CD4-positive, alpha-beta memory T cell (primary cell): ENCODE measurements around the gene EIF3I. TPM values are rescaled to one million over a fixed set of nuclear protein-coding genes. Genes with fewer than 3 reads are reported as not detected.

Experiments
- CTCF ChIA-PET: fragments of 350-600 bp; sonication (Branson Sonifier 250); formaldehyde crosslinking; loops from one replicate; lab custom pipeline; 2021; ENCODE audit warnings: inconsistent platforms; ENCODE audit not compliant: partially characterized antibody; lab: Charles Lee
- POLR2A ChIA-PET: fragments of 350-600 bp; sonication (Branson Sonifier 250); formaldehyde crosslinking; loops from one replicate; lab custom pipeline; 2021; ENCODE audit not compliant: partially characterized antibody; lab: Charles Lee
- DNase-seq, 5 donors: peaks; one replicate each; pipeline versions ENCODE4 v3.0.0 to v3.0.0-alpha.2; 2020 to 2022; ENCODE audit warnings: mixed read lengths in 1 of 5
- H3K27ac ChIP-seq: one replicate; pipeline ENCODE4 v1.7.0; 2013; ENCODE audit warnings: low read depth, low read length
- H3K27me3 ChIP-seq: 2 replicates; pipeline ENCODE4 v1.7.0; 2013; ENCODE audit warnings: mild to moderate bottlenecking, low read length, moderate library complexity; ENCODE audit not compliant: insufficient read depth
- H3K36me3 ChIP-seq: 2 replicates; pipeline ENCODE4 v1.7.0; 2013; ENCODE audit warnings: mild to moderate bottlenecking, low read length, moderate library complexity; ENCODE audit not compliant: insufficient read depth
- H3K4me1 ChIP-seq: 2 replicates; pipeline ENCODE4 v1.7.0; 2013; ENCODE audit warnings: mild to moderate bottlenecking, low read length, moderate library complexity; ENCODE audit not compliant: insufficient read depth
- H3K4me3 ChIP-seq, 2 donors: one replicate each; pipeline ENCODE4 v1.7.0; 2013; ENCODE audit warnings: low read length in 2 of 2, mild to moderate bottlenecking in 1 of 2
- H3K9me3 ChIP-seq, 2 donors: one replicate each; pipeline ENCODE4 v1.7.0; 2013; ENCODE audit warnings: low read length in 2 of 2, control low read depth in 1 of 2; ENCODE audit not compliant: control insufficient read depth in 1 of 2
- H3K27ac Mint-ChIP-seq, 7 donors: one replicate each; pipeline ENCODE4 v1.8.0; 2020 to 2021; ENCODE audit warnings: mixed read lengths in 7 of 7, mild to moderate bottlenecking in 6 of 7, inconsistent platforms in 3 of 7, moderate library complexity in 3 of 7
- H3K27me3 Mint-ChIP-seq, 2 donors: one replicate each; pipeline ENCODE4 v1.8.0; 2020 to 2021; ENCODE audit warnings: mixed read lengths in 2 of 2
- H3K36me3 Mint-ChIP-seq, 2 donors: one replicate each; pipeline ENCODE4 v1.8.0; 2020 to 2021; ENCODE audit warnings: mixed read lengths in 2 of 2, inconsistent platforms in 1 of 2, mild to moderate bottlenecking in 1 of 2
- H3K4me1 Mint-ChIP-seq, 4 donors: one replicate each; pipeline ENCODE4 v1.8.0; 2020 to 2021; ENCODE audit warnings: mixed read lengths in 4 of 4, mild to moderate bottlenecking in 1 of 4
- H3K4me3 Mint-ChIP-seq, 8 donors: one replicate each; pipeline ENCODE4 v1.8.0; 2020 to 2021; ENCODE audit warnings: mixed read lengths in 8 of 8, mild to moderate bottlenecking in 7 of 8, moderate library complexity in 6 of 8, inconsistent platforms in 3 of 8
- H3K9me3 Mint-ChIP-seq, 8 donors: one replicate each; pipeline ENCODE4 v1.8.0; 2020 to 2021; ENCODE audit warnings: mixed read lengths in 8 of 8, mild to moderate bottlenecking in 5 of 8, inconsistent platforms in 3 of 8, moderate library complexity in 1 of 8
- intact Hi-C: fragments of 100-400 bp; cut with micrococcal nuclease; formaldehyde crosslinking; loops from one replicate; pipeline ENCODE4 v1.15.1; 2023
- polyA plus RNA-seq, 2 donors: library from polyadenylated mRNA; unstranded; fragments of 300-500 nt; fragmentation: Illumina TruSeq; gene quantifications; one replicate each; pipeline ENCODE4 v1.2.3, GENCODE V29; 2021
- total RNA-seq, 2 experiments: library from RNA; stranded (reverse); gene quantifications; one replicate each; pipeline ENCODE4 v1.2.3, GENCODE V29; 2021

EIF3I gene
- total and polyA plus RNA-seq, 4 experiments from 2014 or later, result 78.3 to 248 (median 125) TPM

- Histone ChIP-seq H3K4me3 (no peak overlapping the region), H3K36me3 (peaks cover 4% of the 10 kb centered on the region), H3K27ac (no peak overlapping the region), H3K27me3 (no peaks in the 10 kb centered on the region), H3K4me1 (peaks cover 17% of the 10 kb centered on the region), H3K9me3 (no peaks in the 10 kb centered on the region)
- Mint-ChIP-seq H3K36me3 (peaks cover 4 to 25% of the 10 kb centered on the region in 2 donors), H3K4me3 (peak overlapping the region in 3 of 8 donors; percentile 21 to 66 (median 58)), H3K27ac (peak overlapping the region; percentile 38 to 90 (median 72)), H3K4me1 (peaks cover 13 to 37% (median 25%) of the 10 kb centered on the region in 4 donors), H3K9me3 (no peaks in the 10 kb centered on the region), H3K27me3 (no peaks in the 10 kb centered on the region)
- CTCF ChIA-PET, result interaction anchor here (0.6 to 5.8 kb wide), 60 partner anchors 8 to 204 kb away, joined by 3 to 87 read pairs (median 8); partner anchors contain the start of genes BSDC1, CCDC28B, FAM167B and HDAC1
- DNase-seq, result peak; percentile 45 to 65 (median 56)
- intact Hi-C loops, result loop anchor here (1.0 to 2.0 kb wide), 4 partner anchors 75 to 198 kb away; no protein-coding TSS in a partner anchor
- POLR2A ChIA-PET, result interaction anchor here (0.5 to 4.1 kb wide), 25 partner anchors 10 to 178 kb away, joined by 3 to 29 read pairs (median 4); partner anchors contain the start of genes BSDC1, CCDC28B, HDAC1 and IQCC
Measured at GRCh38 chr1:32215629-32216480, 6.4 kb upstream of the EIF3I start.

- H3K27me3 ChIP-seq, result no peaks in the 10 kb centered on the region
- peak overlapping the region in 5 of 7 donors; percentile 61 to 90 (median 72) for H3K27ac Mint-ChIP-seq
- H3K36me3 ChIP-seq, result peaks cover 4% of the 10 kb centered on the region
- peaks cover 18 to 44% (median 30%) of the 10 kb centered on the region in 4 donors for H3K4me1 Mint-ChIP-seq
- no peak overlapping the region for H3K4me3 ChIP-seq
- H3K36me3 Mint-ChIP-seq, result peaks cover 4 to 26% of the 10 kb centered on the region in 2 donors
- intact Hi-C loops, result no loop called here
- H3K9me3 ChIP-seq, result no peaks in the 10 kb centered on the region
- CTCF ChIA-PET, result interaction anchor here (0.6 to 5.8 kb wide), 45 partner anchors 10 to 204 kb away, joined by 3 to 87 read pairs (median 10); partner anchors contain the start of genes BSDC1, CCDC28B, FAM167B and HDAC1
- no peaks in the 10 kb centered on the region for H3K27me3 Mint-ChIP-seq
- no peak for DNase-seq
- H3K4me1 ChIP-seq, result peaks cover 24% of the 10 kb centered on the region
- H3K27ac ChIP-seq, result no peak overlapping the region
- POLR2A ChIA-PET, result interaction anchor here (0.5 to 4.1 kb wide), 16 partner anchors 11 to 156 kb away, joined by 3 to 29 read pairs (median 8); partner anchors contain the start of genes CCDC28B, HDAC1, IQCC and MARCKSL1
- H3K4me3 Mint-ChIP-seq, result peak overlapping the region in 3 of 8 donors; percentile 29 to 66 (median 45)
- H3K9me3 Mint-ChIP-seq, result no peaks in the 10 kb centered on the region
Measured at GRCh38 chr1:32216566-32216965, 5.6 kb upstream of the EIF3I start.

- H3K27me3 Mint-ChIP-seq, result no peaks in the 10 kb centered on the region
- peaks cover 0 to 2% (median 0%) of the 10 kb centered on the region in 8 donors for H3K9me3 Mint-ChIP-seq
- H3K27ac Mint-ChIP-seq, result peak overlapping the region in 3 of 7 donors; percentile 13 to 53 (median 42)
- no peaks in the 10 kb centered on the region for H3K9me3 ChIP-seq
- H3K27me3 ChIP-seq, result no peaks in the 10 kb centered on the region
- ChIA-PET POLR2A (interaction anchor here (1.2 kb wide), 1 partner anchor 117 kb away, joined by 4 read pairs; the partner anchor contains the start of gene MARCKSL1), CTCF (interaction anchor here (0.7 to 2.6 kb wide), 7 partner anchors 21 to 154 kb away, joined by 3 to 7 read pairs (median 3); partner anchors contain the start of gene KPNA6)
- peaks cover 9% of the 10 kb centered on the region for H3K36me3 ChIP-seq
- no peak overlapping the region for H3K4me3 ChIP-seq
- no peak overlapping the region for H3K27ac ChIP-seq
- no peak overlapping the region for H3K4me3 Mint-ChIP-seq
- DNase-seq, result no peak
- peaks cover 40% of the 10 kb centered on the region for H3K4me1 ChIP-seq
- intact Hi-C loops, result no loop called here
- H3K4me1 Mint-ChIP-seq, result peaks cover 20 to 69% (median 46%) of the 10 kb centered on the region in 4 donors
- H3K36me3 Mint-ChIP-seq, result peaks cover 7 to 44% of the 10 kb centered on the region in 2 donors
Measured at GRCh38 chr1:32219022-32219421, 3.2 kb upstream of the EIF3I start.

- H3K4me3 Mint-ChIP-seq, result peak overlapping the region; percentile 95 to 99 (median 97)
- H3K27me3 Mint-ChIP-seq, result no peaks in the 10 kb centered on the region
- intact Hi-C loops, result no loop called here
- peak overlapping the region in 1 of 2 donors; percentile 97 for H3K4me3 ChIP-seq
- no peak for DNase-seq
- no peaks in the 10 kb centered on the region for H3K9me3 ChIP-seq
- H3K9me3 Mint-ChIP-seq, result peaks cover 0 to 3% (median 0%) of the 10 kb centered on the region in 8 donors
- peaks cover 12 to 46% of the 10 kb centered on the region in 2 donors for H3K36me3 Mint-ChIP-seq
- H3K27me3 ChIP-seq, result no peaks in the 10 kb centered on the region
- peak overlapping the region; percentile 99 to 100 (median 99) for H3K27ac Mint-ChIP-seq
- peaks cover 37% of the 10 kb centered on the region for H3K4me1 ChIP-seq
- CTCF ChIA-PET, result interaction anchor here (0.5 to 2.6 kb wide), 3 partner anchors 11 to 152 kb away, joined by 3 to 7 read pairs (median 5); no protein-coding TSS in a partner anchor
- peaks cover 14% of the 10 kb centered on the region for H3K36me3 ChIP-seq
- peaks cover 24 to 69% (median 44%) of the 10 kb centered on the region in 4 donors for H3K4me1 Mint-ChIP-seq
- POLR2A ChIA-PET, result interaction anchor here (0.7 to 4.1 kb wide), 10 partner anchors 11 to 120 kb away, joined by 3 to 24 read pairs (median 3); partner anchors contain the start of genes CCDC28B, HDAC1 and MARCKSL1
- peak overlapping the region; percentile 99 for H3K27ac ChIP-seq
Measured at GRCh38 chr1:32220746-32221580, 1.2 kb upstream of the EIF3I start.

- peaks cover 31% of the 10 kb centered on the region for H3K4me1 ChIP-seq
- Mint-ChIP-seq H3K9me3 (peaks cover 0 to 3% (median 0%) of the 10 kb centered on the region in 8 donors), H3K36me3 (peaks cover 12 to 46% of the 10 kb centered on the region in 2 donors), H3K27me3 (no peaks in the 10 kb centered on the region), H3K27ac (peak overlapping the region; percentile 99 to 100 (median 99)), H3K4me1 (peaks cover 23 to 62% (median 38%) of the 10 kb centered on the region in 4 donors), H3K4me3 (peak overlapping the region; percentile 95 to 99 (median 97))
- intact Hi-C loops, result no loop called here
- peaks cover 18% of the 10 kb centered on the region for H3K36me3 ChIP-seq
- CTCF ChIA-PET, result no interaction called here
- H3K9me3 ChIP-seq, result no peaks in the 10 kb centered on the region
- no peak for DNase-seq
- peak overlapping the region; percentile 96 to 97 for H3K4me3 ChIP-seq
- H3K27ac ChIP-seq, result peak overlapping the region; percentile 99
- H3K27me3 ChIP-seq, result no peaks in the 10 kb centered on the region
- POLR2A ChIA-PET, result interaction anchor here (1.0 to 4.1 kb wide), 7 partner anchors 19 to 119 kb away, joined by 3 to 24 read pairs (median 4); partner anchors contain the start of genes HDAC1 and MARCKSL1
Measured at GRCh38 chr1:32221581-32221979, 627 bp upstream of the EIF3I start.

GRCh38 chr1:32223683-32224082 is 1.5 kb downstream of the EIF3I start:
- peak overlapping the region; percentile 99 for H3K27ac ChIP-seq
- Mint-ChIP-seq H3K27ac (peak overlapping the region; percentile 86 to 100 (median 99)), H3K27me3 (no peaks in the 10 kb centered on the region), H3K9me3 (peaks cover 0 to 3% (median 0%) of the 10 kb centered on the region in 8 donors), H3K4me1 (peaks cover 27 to 63% (median 37%) of the 10 kb centered on the region in 4 donors), H3K4me3 (peak overlapping the region; percentile 75 to 99 (median 97)), H3K36me3 (peaks cover 27 to 54% of the 10 kb centered on the region in 2 donors)
- no peak overlapping the region for H3K4me3 ChIP-seq
- peaks cover 30% of the 10 kb centered on the region for H3K4me1 ChIP-seq
- H3K36me3 ChIP-seq, result peaks cover 33% of the 10 kb centered on the region
- no peaks in the 10 kb centered on the region for H3K27me3 ChIP-seq
- DNase-seq, result no peak
- ChIA-PET POLR2A (interaction anchor here (0.7 to 4.1 kb wide), 11 partner anchors 16 to 170 kb away, joined by 3 to 24 read pairs (median 4); partner anchors contain the start of genes BSDC1, HDAC1, LCK and MARCKSL1), CTCF (interaction anchor here (0.8 to 2.4 kb wide), 6 partner anchors 8 to 148 kb away, joined by 3 to 23 read pairs (median 5); no protein-coding TSS in a partner anchor)
- intact Hi-C loops, result loop anchor here (2.0 kb wide), 2 partner anchors 27 to 67 kb away; partner anchors contain the start of gene LCK
- H3K9me3 ChIP-seq, result no peaks in the 10 kb centered on the region
